ENCODE results near the gene CCDC81. TPM values are rescaled to one million over a fixed set of nuclear protein-coding genes. Genes with fewer than 3 reads are reported as not detected.

The CCDC81 gene
- polyA plus RNA-seq, 4 donors: 0.13 to 0.41 (median 0.22) TPM; not detected in 1

DNA sequence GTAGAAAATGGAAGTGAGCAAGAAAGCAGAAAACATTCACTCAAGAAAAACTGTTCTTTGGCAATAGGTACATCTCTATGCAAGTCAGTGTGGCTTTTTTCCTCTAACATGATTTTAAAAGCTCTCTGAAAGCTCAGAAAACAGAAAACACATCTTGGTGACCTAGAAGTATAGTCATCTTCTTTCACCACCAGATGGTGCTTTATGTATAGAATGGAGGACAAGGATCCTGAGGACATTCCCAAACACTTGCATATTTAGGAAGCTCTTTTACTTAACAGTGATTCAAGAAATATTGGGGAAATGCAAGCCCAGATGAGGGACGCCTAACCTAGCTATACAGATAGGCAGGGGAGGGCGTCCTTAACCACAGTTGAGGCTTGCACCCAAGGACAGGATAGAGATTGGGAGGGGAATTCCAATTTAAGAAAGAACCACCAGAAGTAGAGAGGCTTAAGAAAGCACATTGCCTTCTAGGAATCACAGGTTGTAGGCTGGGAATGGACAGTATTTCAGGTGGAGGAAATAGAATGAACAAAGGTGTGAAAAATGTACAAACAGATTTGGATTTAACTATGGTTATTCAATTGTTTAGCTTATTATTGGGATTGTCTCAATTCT, 13.8 kb upstream of the CCDC81 start:
- Histone ChIP-seq H3K4me3 (ENCODE audit: low read depth in 1 of 3, low read length in 3 of 3) (no peak overlapping the region), H3K27ac (ENCODE audit: low read depth in 1 of 3, low read length in 2 of 3) (no peak overlapping the region), H3K4me1 (ENCODE audit: control insufficient read depth in 3 of 3, insufficient read depth in 2 of 3, low read depth in 1 of 3, low read length in 2 of 3) (no peaks in the 10 kb centered on the region), H3K36me3 (ENCODE audit: control insufficient read depth in 3 of 3, insufficient read depth in 2 of 3, low read depth in 1 of 3, low read length in 3 of 3) (no peaks in the 10 kb centered on the region), H3K9me3 (ENCODE audit: control insufficient read depth in 2 of 2, insufficient read depth in 1 of 2, low read depth in 1 of 2, low read length in 1 of 2) (no peaks in the 10 kb centered on the region), H3K27me3 (ENCODE audit: control insufficient read depth in 3 of 3, insufficient read depth in 3 of 3, low read length in 3 of 3) (no peaks in the 10 kb centered on the region)
- DNase-seq (peak; percentile 6 to 16), FAIRE-seq (no peak)
- WGBS, 3 donors: 61 to 74% (median 72%) methylated on average over 2 of the region's 2 CpGs

DNA sequence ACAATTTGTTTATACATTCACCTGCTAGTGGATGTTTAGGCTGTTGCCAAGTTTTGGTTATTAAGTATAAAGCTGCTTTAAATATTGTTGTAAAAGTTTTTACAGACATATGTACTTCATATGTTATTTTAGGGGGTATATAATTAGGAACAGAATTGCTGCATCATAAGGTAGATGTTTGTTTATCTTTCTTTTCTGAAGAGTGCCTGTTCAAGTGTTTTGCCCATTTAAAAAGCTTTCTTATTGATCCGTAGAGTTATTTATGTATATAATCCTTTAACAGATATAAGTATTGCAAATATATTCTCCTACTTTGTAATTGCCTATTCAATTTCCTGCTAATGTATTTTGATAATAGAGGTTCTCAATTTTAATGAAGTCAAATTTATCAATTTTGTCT, 11.3 kb upstream of the CCDC81 start:
- H3K27ac ChIP-seq (ENCODE audit: low read depth in 1 of 3, low read length in 2 of 3): no peak overlapping the region
- no peaks in the 10 kb centered on the region for H3K9me3 ChIP-seq (ENCODE audit: control insufficient read depth in 2 of 2, insufficient read depth in 1 of 2, low read depth in 1 of 2, low read length in 1 of 2)
- no peaks in the 10 kb centered on the region for H3K27me3 ChIP-seq (ENCODE audit: control insufficient read depth in 3 of 3, insufficient read depth in 3 of 3, low read length in 3 of 3)
- H3K4me3 ChIP-seq (ENCODE audit: low read depth in 1 of 3, low read length in 3 of 3): no peak overlapping the region
- DNase-seq (no peak), FAIRE-seq (no peak)
- no peaks in the 10 kb centered on the region for H3K4me1 ChIP-seq (ENCODE audit: control insufficient read depth in 3 of 3, insufficient read depth in 2 of 3, low read depth in 1 of 3, low read length in 2 of 3)
- WGBS, 3 donors: 94 to 97% (median 97%) methylated on average over 1 of the region's 1 CpG
- H3K36me3 ChIP-seq (ENCODE audit: control insufficient read depth in 3 of 3, insufficient read depth in 2 of 3, low read depth in 1 of 3, low read length in 3 of 3): no peaks in the 10 kb centered on the region

DNA sequence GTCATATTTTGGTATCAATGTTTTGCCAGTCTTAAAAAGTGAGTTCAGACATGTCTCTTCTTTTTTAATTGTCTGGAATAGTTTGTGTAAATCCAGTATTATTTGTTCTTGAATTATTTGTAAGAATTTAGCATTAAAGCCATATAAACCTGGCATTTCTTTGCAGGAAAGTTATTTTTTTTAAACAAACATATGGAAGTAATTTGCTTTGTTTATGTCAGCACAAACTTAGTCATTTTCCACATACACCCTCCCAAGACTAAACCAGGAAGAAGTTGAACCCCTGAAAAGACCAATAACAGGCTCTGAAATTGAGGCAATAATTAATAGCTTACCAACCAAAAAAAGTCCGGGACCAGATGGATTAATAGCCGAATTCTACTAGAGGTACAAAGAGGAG, 9.1 kb upstream of the CCDC81 start:
- Histone ChIP-seq H3K27me3 (ENCODE audit: control insufficient read depth in 3 of 3, insufficient read depth in 3 of 3, low read length in 3 of 3) (no peaks in the 10 kb centered on the region), H3K9me3 (ENCODE audit: control insufficient read depth in 2 of 2, insufficient read depth in 1 of 2, low read depth in 1 of 2, low read length in 1 of 2) (no peaks in the 10 kb centered on the region), H3K4me3 (ENCODE audit: low read depth in 1 of 3, low read length in 3 of 3) (no peak overlapping the region), H3K27ac (ENCODE audit: low read depth in 1 of 3, low read length in 2 of 3) (no peak overlapping the region), H3K36me3 (ENCODE audit: control insufficient read depth in 3 of 3, insufficient read depth in 2 of 3, low read depth in 1 of 3, low read length in 3 of 3) (no peaks in the 10 kb centered on the region), H3K4me1 (ENCODE audit: control insufficient read depth in 3 of 3, insufficient read depth in 2 of 3, low read depth in 1 of 3, low read length in 2 of 3) (no peaks in the 10 kb centered on the region)
- FAIRE-seq: no peak
- DNase-seq: no peak
- 88 to 92% (median 89%) methylated on average over 2 of the region's 2 CpGs for WGBS, 3 donors

DNA sequence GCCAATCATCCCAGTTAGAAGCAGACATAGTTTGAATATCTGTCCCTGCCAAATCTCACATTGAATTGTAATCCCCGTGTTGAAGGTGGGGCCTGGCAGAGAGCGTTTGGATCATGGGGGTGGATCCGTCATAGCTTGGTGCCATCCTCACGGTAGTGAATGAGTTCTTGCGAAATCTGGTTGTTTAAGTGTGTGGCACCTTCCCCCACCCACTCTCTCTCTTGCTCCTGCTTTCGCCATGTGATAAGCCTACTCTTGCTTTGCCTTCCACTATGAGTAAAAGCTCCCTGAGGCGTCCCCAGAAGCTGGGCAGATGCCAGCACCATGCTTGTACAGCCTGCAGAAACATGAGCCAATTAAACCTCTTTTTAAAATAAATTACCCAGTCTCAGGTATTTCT, 5.0 kb upstream of the CCDC81 start:
- no peaks in the 10 kb centered on the region for H3K9me3 ChIP-seq (ENCODE audit: control insufficient read depth in 2 of 2, insufficient read depth in 1 of 2, low read depth in 1 of 2, low read length in 1 of 2)
- FAIRE-seq (no peak), DNase-seq (no peak)
- no peaks in the 10 kb centered on the region for H3K27me3 ChIP-seq (ENCODE audit: control insufficient read depth in 3 of 3, insufficient read depth in 3 of 3, low read length in 3 of 3)
- H3K27ac ChIP-seq (ENCODE audit: low read depth in 1 of 3, low read length in 2 of 3): no peak overlapping the region
- no peak overlapping the region for H3K4me3 ChIP-seq (ENCODE audit: low read depth in 1 of 3, low read length in 3 of 3)
- H3K36me3 ChIP-seq (ENCODE audit: control insufficient read depth in 3 of 3, insufficient read depth in 2 of 3, low read depth in 1 of 3, low read length in 3 of 3): no peaks in the 10 kb centered on the region
- 94 to 96% (median 95%) methylated on average over 7 of the region's 7 CpGs for WGBS, 3 donors
- peaks cover 0 to 4% (median 0%) of the 10 kb centered on the region in 3 donors for H3K4me1 ChIP-seq (ENCODE audit: control insufficient read depth in 3 of 3, insufficient read depth in 2 of 3, low read depth in 1 of 3, low read length in 2 of 3)

DNA sequence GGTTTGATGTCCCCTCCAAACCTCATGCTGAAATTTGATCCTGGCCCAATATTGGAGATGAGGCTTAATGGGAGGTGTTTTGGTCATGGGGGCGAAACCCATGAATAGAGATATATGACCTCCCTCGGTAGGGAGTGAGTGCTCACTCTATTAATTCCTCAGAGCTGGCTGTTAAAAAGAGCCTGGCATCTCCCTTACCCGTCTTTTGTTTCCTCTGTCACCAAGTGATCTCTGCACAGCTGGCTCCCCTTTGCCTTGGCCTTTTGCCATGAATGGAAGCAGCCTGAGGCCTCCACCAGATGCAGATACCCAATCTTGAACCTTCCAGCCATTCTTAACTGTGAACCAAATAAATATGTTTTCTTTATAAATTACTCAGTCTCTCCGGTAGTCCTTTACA, 4.5 kb upstream of the CCDC81 start:
- no peaks in the 10 kb centered on the region for H3K36me3 ChIP-seq (ENCODE audit: control insufficient read depth in 3 of 3, insufficient read depth in 2 of 3, low read depth in 1 of 3, low read length in 3 of 3)
- DNase-seq (no peak), FAIRE-seq (no peak)
- H3K4me1 ChIP-seq (ENCODE audit: control insufficient read depth in 3 of 3, insufficient read depth in 2 of 3, low read depth in 1 of 3, low read length in 2 of 3): peaks cover 0 to 5% (median 0%) of the 10 kb centered on the region in 3 donors
- H3K27me3 ChIP-seq (ENCODE audit: control insufficient read depth in 3 of 3, insufficient read depth in 3 of 3, low read length in 3 of 3): peaks cover 0 to 2% (median 0%) of the 10 kb centered on the region in 3 donors
- no peak overlapping the region for H3K4me3 ChIP-seq (ENCODE audit: low read depth in 1 of 3, low read length in 3 of 3)
- H3K9me3 ChIP-seq (ENCODE audit: control insufficient read depth in 2 of 2, insufficient read depth in 1 of 2, low read depth in 1 of 2, low read length in 1 of 2): peaks cover 0 to under 1% of the 10 kb centered on the region in 2 donors
- H3K27ac ChIP-seq (ENCODE audit: low read depth in 1 of 3, low read length in 2 of 3): no peak overlapping the region
- 78 to 84% (median 83%) methylated on average over 4 of the region's 4 CpGs for WGBS, 3 donors

GRCh38 chr11:86370922-86371594, 3.6 kb upstream of the CCDC81 start:
- FAIRE-seq (no peak), DNase-seq (peak in 1 of 2 donors; percentile 23)
- WGBS, 3 donors: 62 to 71% (median 64%) methylated on average over 6 of the region's 6 CpGs
- H3K9me3 ChIP-seq (ENCODE audit: control insufficient read depth in 2 of 2, insufficient read depth in 1 of 2, low read depth in 1 of 2, low read length in 1 of 2): peaks cover 0 to 3% of the 10 kb centered on the region in 2 donors
- H3K27me3 ChIP-seq (ENCODE audit: control insufficient read depth in 3 of 3, insufficient read depth in 3 of 3, low read length in 3 of 3): peaks cover 0 to 7% (median 0%) of the 10 kb centered on the region in 3 donors
- no peak overlapping the region for H3K4me3 ChIP-seq (ENCODE audit: low read depth in 1 of 3, low read length in 3 of 3)
- H3K36me3 ChIP-seq (ENCODE audit: control insufficient read depth in 3 of 3, insufficient read depth in 2 of 3, low read depth in 1 of 3, low read length in 3 of 3): no peaks in the 10 kb centered on the region
- no peak overlapping the region for H3K27ac ChIP-seq (ENCODE audit: low read depth in 1 of 3, low read length in 2 of 3)
- H3K4me1 ChIP-seq (ENCODE audit: control insufficient read depth in 3 of 3, insufficient read depth in 2 of 3, low read depth in 1 of 3, low read length in 2 of 3): peaks cover 0 to 5% (median 0%) of the 10 kb centered on the region in 3 donors

- DNase-seq: no peak
- Histone ChIP-seq H3K27ac (ENCODE audit: low read depth in 1 of 3, low read length in 2 of 3) (no peak overlapping the region), H3K36me3 (ENCODE audit: control insufficient read depth in 3 of 3, insufficient read depth in 2 of 3, low read depth in 1 of 3, low read length in 3 of 3) (no peaks in the 10 kb centered on the region), H3K4me1 (ENCODE audit: control insufficient read depth in 3 of 3, insufficient read depth in 2 of 3, low read depth in 1 of 3, low read length in 2 of 3) (peaks cover 0 to 5% (median 0%) of the 10 kb centered on the region in 3 donors), H3K4me3 (ENCODE audit: low read depth in 1 of 3, low read length in 3 of 3) (no peak overlapping the region), H3K27me3 (ENCODE audit: control insufficient read depth in 3 of 3, insufficient read depth in 3 of 3, low read length in 3 of 3) (peaks cover 0 to 7% (median 0%) of the 10 kb centered on the region in 3 donors), H3K9me3 (ENCODE audit: control insufficient read depth in 2 of 2, insufficient read depth in 1 of 2, low read depth in 1 of 2, low read length in 1 of 2) (peaks cover 0 to 3% of the 10 kb centered on the region in 2 donors)
- WGBS, 3 donors: 96 to 100% (median 100%) methylated on average over 1 of the region's 1 CpG
- FAIRE-seq: no peak
These were observed 2.6 kb upstream of the CCDC81 start for GRCh38 chr11:86372041-86372440.

DNA sequence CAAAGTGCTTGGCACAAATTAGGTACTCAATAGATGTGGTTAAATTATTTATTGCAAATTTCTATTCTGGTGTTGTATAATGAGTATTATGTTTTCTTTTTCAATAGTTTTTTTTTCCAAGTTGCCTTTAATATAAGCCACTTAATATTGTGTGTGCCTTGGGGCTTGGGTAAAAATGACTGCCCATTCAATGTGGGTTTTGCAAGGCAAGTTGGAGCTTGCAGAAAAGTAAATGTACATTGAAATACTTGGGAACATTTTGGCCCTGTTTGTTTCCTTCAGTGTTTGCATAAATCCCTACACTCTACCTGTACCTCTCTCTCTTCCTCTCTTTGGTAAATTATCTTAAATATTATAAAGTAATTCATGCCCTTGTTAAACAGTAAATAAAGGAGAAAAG, 2.1 kb upstream of the CCDC81 start:
- Histone ChIP-seq H3K27ac (ENCODE audit: low read depth in 1 of 3, low read length in 2 of 3) (no peak overlapping the region), H3K4me1 (ENCODE audit: control insufficient read depth in 3 of 3, insufficient read depth in 2 of 3, low read depth in 1 of 3, low read length in 2 of 3) (peaks cover 0 to 5% (median 0%) of the 10 kb centered on the region in 3 donors), H3K27me3 (ENCODE audit: control insufficient read depth in 3 of 3, insufficient read depth in 3 of 3, low read length in 3 of 3) (peaks cover 0 to 7% (median 0%) of the 10 kb centered on the region in 3 donors), H3K36me3 (ENCODE audit: control insufficient read depth in 3 of 3, insufficient read depth in 2 of 3, low read depth in 1 of 3, low read length in 3 of 3) (no peaks in the 10 kb centered on the region), H3K4me3 (ENCODE audit: low read depth in 1 of 3, low read length in 3 of 3) (no peak overlapping the region), H3K9me3 (ENCODE audit: control insufficient read depth in 2 of 2, insufficient read depth in 1 of 2, low read depth in 1 of 2, low read length in 1 of 2) (peaks cover 0 to 3% of the 10 kb centered on the region in 2 donors)
- FAIRE-seq (no peak), DNase-seq (no peak)

Data from small intestine (tissue), 7 donors.